ENCODE measurements around the gene CD27. TPM values are rescaled to one million over a fixed set of nuclear protein-coding genes. Genes with fewer than 3 reads are reported as not detected.

The CD27 gene
- total and polyA plus RNA-seq, 2 of the 8 experiments (the other 6 are each of a cell fraction or from before 2014, with no cell fraction given) = 0.28 to 0.39 TPM

- Histone ChIP-seq H3K79me1 (ENCODE audit: low read depth, low read length) (peaks cover 3% of the 10 kb centered on the region), H3K18ac (ENCODE audit: extremely low read depth, low read length) (no peak overlapping the region), H2BK5ac (ENCODE audit: low read depth, low read length) (no peak overlapping the region), H3K36me3 (ENCODE audit: control insufficient read depth in 2 of 4, insufficient read depth in 4 of 4, low read length in 3 of 4) (peaks cover 5 to 44% (median 23%) of the 10 kb centered on the region in 4 experiments; a peak in 7 of 8 replicates), H3K4ac (replicated peaks; ENCODE audit: insufficient read length, low read depth, low read length) (no peak overlapping the region), H3K9me3 (ENCODE audit: insufficient read depth in 2 of 2, low read depth in 1 of 2, low read length in 1 of 2) (no peaks in the 10 kb centered on the region), H4K8ac (ENCODE audit: extremely low read depth, insufficient read depth, low read length) (no peak overlapping the region), H2AK5ac (ENCODE audit: low read depth, low read length) (no peak overlapping the region), H2BK12ac (ENCODE audit: low read depth, low read length) (no peak overlapping the region), H2BK120ac (replicated peaks; ENCODE audit: low read depth, low read length) (no peak overlapping the region), H3K79me2 (ENCODE audit: control insufficient read depth in 1 of 2, insufficient read depth in 2 of 2, low read length in 2 of 2) (peaks cover 0 to 38% of the 10 kb centered on the region in 2 experiments; a peak in 3 of 4 replicates), H3K4me2 (ENCODE audit: insufficient read depth in 1 of 2, low read depth in 2 of 2, low read length in 2 of 2) (peak overlapping the region; percentile 86 to 88), H4K91ac (replicated peaks; ENCODE audit: insufficient read length, low read length) (no peak overlapping the region), H3K14ac (ENCODE audit: insufficient read length) (no peak overlapping the region), H2AFZ (ENCODE audit: low read length) (no peak overlapping the region), H3K9ac (replicated peaks in 1 of 4; ENCODE audit: extremely low read depth in 1 of 4, low read depth in 3 of 4, low read length in 3 of 4) (peak overlapping the region in 2 of 4 experiments; percentile 20 to 39; a peak in 2 of 7 replicates), H3K27me3 (replicated peaks in 1 of 4; ENCODE audit: control insufficient read depth in 3 of 4, extremely low read depth in 1 of 4, insufficient read depth in 3 of 4, low read length in 3 of 4) (no peaks in the 10 kb centered on the region), H3K23me2 (ENCODE audit: low read depth, low read length) (peaks cover 7% of the 10 kb centered on the region), H3K23ac (ENCODE audit: insufficient read length) (no peak overlapping the region), H2BK20ac (ENCODE audit: low read length) (no peak overlapping the region), H3K56ac (replicated peaks; ENCODE audit: insufficient read length, low read depth, low read length) (no peak overlapping the region), H3K4me3 (ENCODE audit: extremely low read depth in 1 of 4, insufficient read depth in 2 of 4, low read depth in 3 of 4, low read length in 4 of 4) (peak overlapping the region; percentile 60 to 93 (median 86); a peak in 7 of 8 replicates), H3K4me1 (replicated peaks in 1 of 4; ENCODE audit: control insufficient read depth in 3 of 4, insufficient read depth in 4 of 4, low read length in 3 of 4) (peaks cover 0 to 6% (median 4%) of the 10 kb centered on the region in 4 experiments; a peak in 4 of 7 replicates), H4K20me1 (replicated peaks in 1 of 2; ENCODE audit: control insufficient read depth in 1 of 2, insufficient read depth in 2 of 2, low read length in 2 of 2) (peaks cover 4% of the 10 kb centered on the region in 2 experiments), H2BK15ac (ENCODE audit: low read length) (no peak overlapping the region), H4K5ac (ENCODE audit: insufficient read length, low read depth, low read length) (no peak overlapping the region), H3K27ac (ENCODE audit: low read depth, low read length) (no peak overlapping the region)
- POLR2A ChIA-PET (ENCODE audit: partially characterized antibody) = interaction anchor here (0.8 to 3.9 kb wide), 10 partner anchors 8 to 111 kb away, joined by 3 to 39 read pairs (median 6); partner anchors contain the start of genes GAPDH, NOP2 and VAMP1
- 92% methylated on average over 1 of the region's 1 CpG; no CpG with 5 or more reads in 1 of the 2 experiments for WGBS, 2 experiments (ENCODE audit: extremely low coverage in 1 of 2, insufficient coverage in 1 of 2, insufficient read length in 1 of 2, insufficient replicate concordance in 2 of 2, low coverage in 1 of 2, low lambda C conversion rate in 2 of 2, missing lambda C conversion rate in 1 of 2)
- FAIRE-seq (no peak), DNase-seq (ENCODE audit: low read depth in 1 of 2, low spot score in 2 of 2) (no peak)
- CTCF ChIA-PET (ENCODE audit: partially characterized antibody) = interaction anchor here (0.6 to 3.0 kb wide), 7 partner anchors 11 to 340 kb away, joined by 3 to 15 read pairs (median 5); no protein-coding TSS in a partner anchor
- TF ChIP-seq SP4 (IDR thresholded peaks at IDR 0.05; ENCODE audit: low read length) = no peak
- no peak for TF ChIP-seq HDAC6 (IDR thresholded peaks at IDR 0.05; ENCODE audit: low read depth, low read length)
- TF ChIP-seq BCL11A (IDR thresholded peaks at IDR 0.05; ENCODE audit: low read depth in 2 of 2, low read length in 2 of 2) = no peak
- TF ChIP-seq PHF8 (conservative IDR thresholded peaks at IDR 0.05; ENCODE audit: low read depth, low read length) = no peak
- no peak for TF ChIP-seq SP1 (IDR thresholded peaks at IDR 0.05; ENCODE audit: low read depth, low read length)
- no peak for TF ChIP-seq KDM5A (IDR thresholded peaks at IDR 0.05; ENCODE audit: low read length)
- TF ChIP-seq NRF1 (IDR thresholded peaks at IDR 0.05; ENCODE audit: low read depth, low read length) = no peak
- no peak for TF ChIP-seq EZH2 (IDR thresholded peaks at IDR 0.05; ENCODE audit: low read depth, low read length, severe bottlenecking)
- no peak for TF ChIP-seq CTBP2 (IDR thresholded peaks at IDR 0.05; ENCODE audit: borderline replicate concordance, insufficient read depth, insufficient read length, low read length)
- TF ChIP-seq MAX (IDR thresholded peaks at IDR 0.05) = no peak
- TF ChIP-seq BRCA1 (IDR thresholded peaks at IDR 0.05; ENCODE audit: low read depth, low read length) = no peak
- TF ChIP-seq TBP (IDR thresholded peaks at IDR 0.05; ENCODE audit: low read depth, low read length) = no peak
- no peak for TF ChIP-seq ATF3 (IDR thresholded peaks at IDR 0.05; ENCODE audit: insufficient read depth, low read depth, low read length)
Observed at GRCh38 chr12:6494968-6495367, 50.2 kb downstream of the CD27 start.
